Activated naive CD8-positive, alpha-beta T cell (primary cell): Measurements from ENCODE around the gene OVCH2.

Experiments used
- H3K27ac Mint-ChIP-seq: one replicate; pipeline ENCODE4 v1.8.0; 2021; ENCODE audit warnings: mixed read lengths
- H3K27me3 Mint-ChIP-seq: one replicate; pipeline ENCODE4 v1.8.0; 2021; ENCODE audit warnings: mixed read lengths
- H3K36me3 Mint-ChIP-seq: one replicate; pipeline ENCODE4 v1.8.0; 2021; ENCODE audit warnings: mixed read lengths
- H3K4me1 Mint-ChIP-seq: one replicate; pipeline ENCODE4 v1.8.0; 2021; ENCODE audit warnings: low read depth, mixed read lengths
- H3K4me3 Mint-ChIP-seq: one replicate; pipeline ENCODE4 v1.8.0; 2021; ENCODE audit warnings: mild to moderate bottlenecking, mixed read lengths
- H3K9me3 Mint-ChIP-seq: one replicate; pipeline ENCODE4 v1.8.0; 2021; ENCODE audit warnings: low read depth, mixed read lengths

OVCH2 gene

DNA sequence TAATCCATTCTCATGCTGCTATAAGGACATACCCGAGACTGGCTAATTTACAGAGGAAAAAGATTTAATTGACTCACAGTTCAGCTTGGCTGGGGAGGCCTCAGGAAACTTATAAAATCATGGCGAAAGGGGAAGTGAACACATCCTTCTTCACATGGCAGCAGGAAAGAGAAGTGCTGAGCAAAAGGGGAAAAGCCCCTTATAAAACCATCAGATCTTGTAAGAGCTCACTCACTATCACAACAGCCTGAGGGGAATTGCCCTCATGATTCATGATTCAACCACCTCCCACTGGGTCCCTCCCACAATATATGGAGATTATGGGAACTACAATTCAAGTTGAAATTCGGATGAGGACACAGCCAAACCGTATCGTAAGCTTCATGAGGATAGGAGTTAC is 29.2 kb downstream of the OVCH2 start:
- Mint-ChIP-seq H3K27ac (no peak overlapping the region), H3K4me1 (peaks cover 11% of the 10 kb centered on the region), H3K27me3 (peaks cover 38% of the 10 kb centered on the region), H3K9me3 (no peaks in the 10 kb centered on the region), H3K36me3 (no peaks in the 10 kb centered on the region), H3K4me3 (no peak overlapping the region)

DNA sequence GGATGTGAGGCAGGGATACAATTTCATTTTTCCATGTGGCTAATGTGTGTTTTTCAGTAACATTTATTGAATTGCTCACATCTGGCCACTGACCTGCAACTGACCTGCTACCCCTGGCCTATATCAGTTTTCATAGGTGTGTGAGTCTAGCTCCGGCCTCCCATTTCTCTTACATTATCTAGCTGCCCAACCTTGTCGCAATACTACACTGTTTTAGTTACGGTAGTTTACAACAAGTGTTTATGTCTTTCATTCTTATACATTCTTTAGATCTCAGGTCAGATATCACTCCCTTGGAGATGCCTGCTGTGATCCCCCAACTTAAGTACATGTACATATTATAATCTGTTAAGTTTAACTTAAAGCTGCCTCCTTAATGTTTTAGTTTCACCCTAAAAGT is 30.6 kb downstream of the OVCH2 start:
- H3K9me3 Mint-ChIP-seq: no peaks in the 10 kb centered on the region
- peaks cover 11% of the 10 kb centered on the region for H3K4me1 Mint-ChIP-seq
- H3K4me3 Mint-ChIP-seq: no peak overlapping the region
- H3K27me3 Mint-ChIP-seq: peaks cover 38% of the 10 kb centered on the region
- no peak overlapping the region for H3K27ac Mint-ChIP-seq
- no peaks in the 10 kb centered on the region for H3K36me3 Mint-ChIP-seq

- H3K27ac Mint-ChIP-seq: no peak overlapping the region
- no peaks in the 10 kb centered on the region for H3K36me3 Mint-ChIP-seq
- H3K9me3 Mint-ChIP-seq: no peaks in the 10 kb centered on the region
- peaks cover 38% of the 10 kb centered on the region for H3K27me3 Mint-ChIP-seq
- H3K4me3 Mint-ChIP-seq: peak overlapping the region; percentile 82
- peaks cover 11% of the 10 kb centered on the region for H3K4me1 Mint-ChIP-seq
These were observed 32.4 kb downstream of the OVCH2 start for GRCh38 chr11:7673724-7674434.

GRCh38 chr11:7672960-7673723 is 33.1 kb downstream of the OVCH2 start, which contains the start of gene CYB5R2:
TSS of gene CYB5R2 (minus strand) at chr11:7673500. CDS start at chr11:7672825, 675 bp downstream.
- no peaks in the 10 kb centered on the region for H3K36me3 Mint-ChIP-seq
- no peak within 1 kb of the TSS for H3K27ac Mint-ChIP-seq
- H3K4me1 Mint-ChIP-seq: peaks cover 11% of the 10 kb centered on the region
- peak within 1 kb of the TSS; percentile 82 for H3K4me3 Mint-ChIP-seq
- H3K9me3 Mint-ChIP-seq: no peaks in the 10 kb centered on the region
- peaks cover 35% of the 10 kb centered on the region for H3K27me3 Mint-ChIP-seq

DNA sequence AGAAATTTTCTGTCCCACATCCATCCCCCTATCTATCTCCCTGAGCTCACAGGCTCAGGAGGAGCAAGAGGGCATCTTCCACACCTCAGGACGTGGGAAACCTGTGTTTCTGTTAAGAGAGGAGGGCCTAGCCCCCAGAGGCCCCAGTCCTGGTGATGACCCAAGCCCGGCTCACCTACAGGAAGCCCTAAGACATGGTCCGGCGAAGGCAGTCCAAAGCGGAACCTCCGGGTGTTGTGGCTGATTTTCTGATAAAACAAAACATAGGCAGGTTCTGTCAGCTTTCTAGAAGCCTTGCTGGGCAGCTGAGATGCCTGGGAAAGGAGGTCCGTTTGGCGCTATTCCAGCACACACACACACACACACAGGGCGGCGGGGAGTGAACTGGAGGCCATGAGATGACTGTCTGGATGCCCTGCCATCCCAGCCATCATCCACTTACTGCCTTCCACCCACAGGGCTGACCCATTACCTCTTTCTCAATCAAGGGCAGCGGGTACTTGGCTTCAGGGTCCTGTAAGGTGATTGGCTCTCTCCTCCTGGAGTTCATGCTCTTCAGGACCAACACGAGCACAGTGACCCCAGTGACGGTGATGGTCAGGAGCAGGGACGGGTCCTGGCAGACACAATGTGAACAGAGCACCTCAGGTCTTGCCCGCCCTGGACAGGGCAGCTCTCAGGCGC is 33.9 kb downstream of the OVCH2 start:
- Mint-ChIP-seq H3K4me1 (peaks cover 11% of the 10 kb centered on the region), H3K4me3 (peak overlapping the region; percentile 66), H3K27ac (no peak overlapping the region), H3K27me3 (peaks cover 32% of the 10 kb centered on the region), H3K36me3 (no peaks in the 10 kb centered on the region), H3K9me3 (no peaks in the 10 kb centered on the region)

DNA sequence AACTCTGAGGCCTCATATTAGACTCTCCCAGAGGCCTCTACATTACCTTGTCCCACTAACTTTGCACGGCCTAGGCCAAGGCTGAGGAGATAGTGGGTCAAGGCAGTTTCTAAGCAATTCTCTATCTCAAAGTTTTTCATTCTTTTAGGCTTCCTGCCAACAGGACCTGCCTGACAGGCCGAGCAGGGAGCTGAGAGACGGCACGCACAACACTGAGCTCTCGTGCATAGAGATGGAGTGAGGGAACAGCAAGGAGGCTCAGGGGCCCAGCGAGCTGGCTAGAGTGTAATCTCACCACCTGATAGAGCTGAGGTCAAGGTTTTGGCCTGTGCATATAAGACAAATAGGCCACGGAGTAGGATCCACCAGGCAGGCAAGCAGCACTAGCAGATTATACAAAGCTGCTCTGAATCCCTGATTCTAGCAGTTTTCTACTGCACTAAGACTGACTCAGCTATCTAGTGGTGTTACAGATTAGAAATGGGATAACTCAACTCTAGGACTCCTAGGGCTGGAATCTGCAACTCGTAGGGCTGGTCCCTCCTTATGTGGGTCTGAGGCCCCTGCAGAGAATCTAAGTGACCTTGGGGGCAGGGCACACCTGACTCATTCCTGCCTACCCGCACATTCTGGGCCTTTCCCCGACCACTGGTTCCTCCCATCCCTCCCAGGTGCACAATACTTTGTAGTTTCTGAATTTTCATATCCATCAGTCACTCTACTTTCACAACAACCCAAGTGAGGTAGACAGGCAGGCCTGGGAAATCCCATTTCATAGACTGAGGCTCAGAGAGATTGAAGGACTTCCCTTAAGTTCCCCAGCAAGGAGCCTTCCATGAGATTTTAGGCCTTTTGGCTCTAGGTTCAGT is 34.7 kb downstream of the OVCH2 start:
- Mint-ChIP-seq H3K27ac (no peak overlapping the region), H3K36me3 (no peaks in the 10 kb centered on the region), H3K9me3 (no peaks in the 10 kb centered on the region), H3K4me3 (no peak overlapping the region), H3K27me3 (peaks cover 27% of the 10 kb centered on the region), H3K4me1 (peaks cover 11% of the 10 kb centered on the region)

- H3K4me3 Mint-ChIP-seq: no peak overlapping the region
- no peak overlapping the region for H3K27ac Mint-ChIP-seq
These were observed 35.6 kb downstream of the OVCH2 start for GRCh38 chr11:7670641-7671040.

GRCh38 chr11:7668911-7669310 is 37.4 kb downstream of the OVCH2 start:
- Mint-ChIP-seq H3K36me3 (no peaks in the 10 kb centered on the region), H3K27ac (no peak overlapping the region), H3K9me3 (no peaks in the 10 kb centered on the region)

More at GRCh38 chr11:7670641-7671040, 35.6 kb downstream of the OVCH2 start:
- Mint-ChIP-seq H3K9me3 (no peaks in the 10 kb centered on the region), H3K27me3 (peaks cover 20% of the 10 kb centered on the region), H3K4me1 (peaks cover 11% of the 10 kb centered on the region), H3K36me3 (no peaks in the 10 kb centered on the region)

DNA sequence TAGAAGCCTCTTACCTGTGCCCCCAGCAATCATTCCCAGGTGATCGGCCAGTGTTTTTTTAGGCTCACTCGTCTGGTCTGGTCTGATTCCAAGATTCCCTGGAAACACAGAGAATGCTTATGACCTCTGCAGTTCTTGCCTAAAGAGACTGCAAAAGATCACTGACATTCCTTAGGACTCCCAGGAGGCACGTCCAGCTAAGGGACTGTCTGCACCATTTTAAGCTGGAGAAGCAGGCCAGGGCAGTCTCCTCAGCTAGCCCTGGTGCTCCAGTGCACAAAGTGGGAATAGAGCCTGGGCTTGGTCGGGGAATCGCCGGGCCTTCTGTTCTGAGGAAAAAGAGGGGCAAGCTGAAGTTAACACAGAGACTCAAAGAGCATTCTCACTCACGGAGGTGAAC is 37.8 kb downstream of the OVCH2 start:
- H3K4me1 Mint-ChIP-seq: peaks cover 3% of the 10 kb centered on the region
- no peaks in the 10 kb centered on the region for H3K36me3 Mint-ChIP-seq
- peaks cover 2% of the 10 kb centered on the region for H3K27me3 Mint-ChIP-seq
- H3K4me3 Mint-ChIP-seq: no peak overlapping the region
- no peak overlapping the region for H3K27ac Mint-ChIP-seq
- H3K9me3 Mint-ChIP-seq: no peaks in the 10 kb centered on the region

More at GRCh38 chr11:7668911-7669310, 37.4 kb downstream of the OVCH2 start:
- H3K4me1 Mint-ChIP-seq: peaks cover 4% of the 10 kb centered on the region
- H3K4me3 Mint-ChIP-seq: no peak overlapping the region
- peaks cover 3% of the 10 kb centered on the region for H3K27me3 Mint-ChIP-seq

DNA sequence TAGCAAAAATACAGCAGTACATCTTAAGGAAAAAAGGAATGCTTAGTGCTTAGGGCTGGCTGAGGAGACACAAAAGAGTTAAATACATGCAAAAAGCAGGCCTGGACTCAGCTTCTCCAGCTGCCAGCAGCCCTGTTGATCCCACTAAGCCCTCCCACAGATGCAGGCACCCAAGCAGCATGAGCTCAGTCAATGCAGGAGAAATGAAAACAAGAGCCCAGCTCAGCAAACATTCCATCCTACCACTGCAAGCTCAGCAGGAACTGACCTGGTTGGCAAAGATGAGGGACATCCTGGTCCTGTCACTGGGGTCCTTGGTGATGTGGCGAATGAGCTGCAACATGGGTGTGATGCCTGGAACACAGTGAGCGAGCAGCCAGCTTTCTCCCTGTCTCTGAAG is 38.8 kb downstream of the OVCH2 start:
- Mint-ChIP-seq H3K36me3 (no peaks in the 10 kb centered on the region), H3K9me3 (no peaks in the 10 kb centered on the region), H3K4me3 (no peak overlapping the region), H3K27ac (no peak overlapping the region), H3K27me3 (no peaks in the 10 kb centered on the region), H3K4me1 (peaks cover 2% of the 10 kb centered on the region)

- no peaks in the 10 kb centered on the region for H3K27me3 Mint-ChIP-seq
- H3K4me3 Mint-ChIP-seq: no peak overlapping the region
- H3K4me1 Mint-ChIP-seq: no peaks in the 10 kb centered on the region
- no peaks in the 10 kb centered on the region for H3K9me3 Mint-ChIP-seq
- H3K36me3 Mint-ChIP-seq: no peaks in the 10 kb centered on the region
- no peak overlapping the region for H3K27ac Mint-ChIP-seq
These were observed 39.9 kb downstream of the OVCH2 start for GRCh38 chr11:7666292-7666866.

GRCh38 chr11:7665473-7666291 is 40.6 kb downstream of the OVCH2 start:
- no peaks in the 10 kb centered on the region for H3K4me1 Mint-ChIP-seq
- H3K27ac Mint-ChIP-seq: no peak overlapping the region
- no peaks in the 10 kb centered on the region for H3K36me3 Mint-ChIP-seq
- H3K9me3 Mint-ChIP-seq: no peaks in the 10 kb centered on the region
- H3K4me3 Mint-ChIP-seq: no peak overlapping the region
- H3K27me3 Mint-ChIP-seq: no peaks in the 10 kb centered on the region

- Mint-ChIP-seq H3K4me3 (no peak overlapping the region), H3K9me3 (no peaks in the 10 kb centered on the region), H3K36me3 (no peaks in the 10 kb centered on the region), H3K27ac (no peak overlapping the region), H3K4me1 (no peaks in the 10 kb centered on the region), H3K27me3 (no peaks in the 10 kb centered on the region)
These were observed 41.4 kb downstream of the OVCH2 start for GRCh38 chr11:7664867-7665266.
